TTC549 (cell line): ENCODE measurements around the gene ZNF408.

Experiments
- FAIRE-seq: peaks from 2 replicates; lab custom pipeline; 2012; peaks lifted over from hg19 to GRCh38; lab: Jason Lieb, UNC

ZNF408 gene

DNA sequence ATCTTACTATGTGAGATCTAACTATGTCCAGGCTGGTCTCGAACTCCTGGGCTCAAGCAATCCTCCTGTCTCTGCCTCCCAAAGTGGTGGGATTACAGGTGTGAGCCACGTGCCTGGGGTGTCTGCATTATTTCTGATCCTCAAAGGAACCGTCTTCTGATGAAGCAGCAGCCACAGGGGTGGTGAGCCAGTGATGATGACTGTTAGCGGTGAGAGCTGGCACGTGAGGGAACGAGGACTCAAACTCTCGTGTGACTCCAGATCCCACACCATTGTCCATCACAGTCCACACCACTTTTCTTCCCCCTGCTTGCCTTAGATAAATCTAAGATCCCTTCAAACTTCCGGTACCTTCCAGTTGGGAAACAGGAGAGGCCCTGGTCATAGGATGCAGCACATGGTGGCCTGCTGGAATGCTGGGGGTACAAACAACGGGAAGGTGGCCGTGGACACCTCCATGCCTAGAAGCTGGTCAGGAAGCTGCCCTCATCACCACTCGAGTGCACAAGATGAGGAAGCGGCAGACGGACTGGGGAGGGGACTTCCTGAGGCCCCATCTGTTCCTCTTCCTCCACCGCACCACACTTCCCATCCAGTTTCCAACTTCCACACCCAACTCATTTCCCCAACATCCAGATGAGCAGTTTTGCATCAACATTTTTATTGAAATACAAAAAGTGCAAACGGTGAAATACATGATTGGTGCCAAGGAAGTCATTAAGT lies 24.2 kb upstream of the ZNF408 start:
- FAIRE-seq = no peak

GRCh38 chr11:46677169-46677568 lies 23.7 kb upstream of the ZNF408 start:
- FAIRE-seq = no peak

DNA sequence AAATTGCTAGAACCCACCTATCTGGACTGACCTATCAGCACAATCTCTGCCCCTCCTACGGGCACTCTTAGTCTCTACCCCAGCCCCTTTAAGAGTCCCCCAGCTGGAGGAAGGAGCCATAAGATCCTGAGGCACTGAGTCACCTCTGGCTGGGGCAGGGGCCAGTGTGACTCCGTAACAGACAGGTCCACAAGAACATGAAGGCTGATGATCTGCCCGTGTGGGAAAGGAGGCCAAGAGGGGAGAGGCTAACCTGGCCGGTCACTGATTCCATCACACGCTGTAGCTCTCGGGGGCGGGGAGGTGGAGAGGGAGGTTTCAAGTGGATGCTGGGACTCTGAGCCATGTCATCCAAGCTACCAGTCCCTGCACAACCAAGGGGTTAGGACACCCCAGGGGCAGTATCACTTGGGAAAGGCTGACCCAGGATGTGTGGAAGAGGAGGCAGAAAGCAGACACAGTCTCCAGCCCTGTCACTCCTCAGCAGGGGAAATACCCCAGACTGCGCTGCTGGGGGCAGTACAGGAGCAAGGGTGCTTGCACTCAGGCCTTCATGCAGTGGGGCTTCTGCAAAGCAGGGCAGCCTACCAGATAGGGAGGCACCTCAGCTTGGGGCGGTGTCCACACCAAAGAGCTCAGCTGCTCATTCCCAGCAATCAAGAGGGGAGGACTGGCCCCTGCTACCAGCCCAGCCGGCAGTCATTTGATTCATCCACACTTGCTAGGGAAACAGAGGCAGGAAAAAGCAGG lies 22.7 kb upstream of the ZNF408 start:
- no peak for FAIRE-seq

GRCh38 chr11:46678741-46679130 lies 22.1 kb upstream of the ZNF408 start:
- no peak for FAIRE-seq

DNA sequence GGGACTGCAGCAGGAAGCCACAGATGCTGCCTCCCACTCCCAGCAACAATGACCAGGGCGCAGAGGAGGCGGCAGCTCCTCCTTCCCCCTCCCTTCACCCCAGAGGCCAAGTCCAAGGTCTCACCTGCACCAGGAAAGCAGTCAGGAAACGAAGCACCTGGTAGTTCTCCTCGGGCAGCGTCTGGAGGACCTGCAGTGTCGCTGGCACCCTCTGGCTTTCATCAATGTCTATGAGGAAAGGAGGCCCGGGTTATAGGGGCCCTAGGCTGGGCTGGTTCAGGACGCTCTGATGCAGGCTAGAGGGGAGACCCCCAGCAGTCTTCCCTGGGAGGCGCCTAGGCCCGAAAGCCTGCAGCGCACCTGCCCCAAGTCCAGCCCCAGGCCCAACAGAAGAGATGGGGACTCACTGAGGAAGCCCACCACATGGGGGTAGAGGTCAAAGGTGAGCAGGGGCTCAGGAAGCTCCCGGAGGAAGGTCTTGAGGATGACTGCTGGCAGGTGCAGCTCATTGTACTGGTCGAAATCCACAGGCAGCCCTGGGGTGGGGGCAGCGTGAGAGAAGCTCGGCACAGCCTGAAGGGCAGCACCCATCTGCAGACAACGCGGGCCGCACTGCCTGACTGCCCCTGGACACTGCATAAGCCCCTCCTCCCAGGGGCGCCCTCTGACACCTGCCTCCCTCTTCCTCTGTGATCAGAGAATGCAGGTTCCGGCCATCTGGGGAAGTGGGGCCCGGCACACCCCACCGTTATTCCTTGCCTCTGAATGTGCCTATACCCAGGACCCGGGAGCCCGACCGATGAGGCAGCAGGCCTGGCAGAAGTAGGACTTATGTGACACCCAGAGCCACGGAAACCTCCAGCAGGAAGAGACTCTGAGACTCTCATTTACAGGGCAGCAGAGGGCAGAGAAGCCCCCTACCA lies 21.3 kb upstream of the ZNF408 start:
- FAIRE-seq = no peak

GRCh38 chr11:46680164-46680760 lies 20.6 kb upstream of the ZNF408 start:
- FAIRE-seq = no peak

DNA sequence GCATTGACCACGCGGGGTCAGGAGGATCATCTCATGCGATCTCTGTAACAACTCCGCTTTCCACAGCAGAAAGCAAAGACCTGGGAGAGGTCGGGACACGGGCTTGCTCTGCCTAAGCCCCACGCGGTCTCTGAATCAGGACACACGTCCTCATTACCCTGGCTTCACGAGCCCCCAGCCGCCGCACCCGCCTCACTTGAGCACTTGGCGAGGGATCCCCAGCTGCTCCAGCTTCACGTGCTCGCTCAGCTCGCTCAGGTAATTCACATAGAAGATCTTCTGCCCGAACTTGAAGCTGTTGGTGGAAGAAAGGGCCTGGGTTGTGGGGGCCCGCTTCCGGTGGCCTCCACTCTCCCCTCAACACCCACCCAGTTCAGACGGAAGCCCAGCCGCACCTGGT lies 20.0 kb upstream of the ZNF408 start:
- FAIRE-seq = no peak

GRCh38 chr11:46681814-46682213 lies 19.0 kb upstream of the ZNF408 start:
- no peak for FAIRE-seq

GRCh38 chr11:46682773-46683752 lies 17.8 kb upstream of the ZNF408 start:
- FAIRE-seq = no peak

DNA sequence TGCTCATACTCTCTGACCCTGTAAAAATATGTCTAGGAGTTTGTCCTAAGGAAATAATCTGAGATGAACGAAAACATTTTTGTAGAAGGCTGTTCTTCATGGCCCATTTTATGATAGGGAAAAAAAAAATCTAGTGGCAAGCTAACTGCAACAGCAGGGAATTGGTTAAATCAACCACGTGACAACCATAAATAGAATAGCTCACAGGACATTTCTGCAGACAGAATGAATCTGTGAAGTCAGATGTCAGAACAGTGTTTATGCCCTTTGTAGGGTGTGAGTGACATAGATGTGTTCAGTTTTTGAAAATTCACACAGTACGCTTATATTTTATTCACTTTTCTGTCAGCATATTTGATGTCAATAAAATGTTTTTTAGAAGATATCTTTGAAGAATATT lies 16.5 kb upstream of the ZNF408 start:
- FAIRE-seq = no peak

- no peak for FAIRE-seq
Measured at GRCh38 chr11:46686886-46687795, 13.7 kb upstream of the ZNF408 start.

DNA sequence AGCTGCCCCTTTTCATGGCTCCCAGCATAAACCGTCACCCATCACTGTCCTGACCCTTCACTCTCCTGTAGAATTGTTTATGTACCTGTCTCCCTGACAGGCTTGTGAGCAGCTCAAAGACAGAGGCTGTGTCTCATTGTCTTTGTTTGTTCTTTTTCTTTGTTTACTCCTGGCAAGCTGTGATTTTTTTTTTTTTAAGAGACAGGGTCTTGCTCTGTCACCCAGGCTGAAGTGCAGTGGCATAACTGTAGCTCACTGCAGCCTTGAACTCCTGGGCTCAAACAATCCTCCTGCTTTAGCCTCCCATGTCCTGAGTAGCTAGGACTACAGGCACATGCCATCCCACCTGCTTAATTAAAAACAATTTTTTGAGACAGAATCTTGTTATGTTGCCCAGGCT lies 10.1 kb upstream of the ZNF408 start:
- no peak for FAIRE-seq

GRCh38 chr11:46692450-46692849 lies 8.4 kb upstream of the ZNF408 start:
- FAIRE-seq = no peak

- FAIRE-seq = no peak
Measured at GRCh38 chr11:46693597-46694012, 7.2 kb upstream of the ZNF408 start.

DNA sequence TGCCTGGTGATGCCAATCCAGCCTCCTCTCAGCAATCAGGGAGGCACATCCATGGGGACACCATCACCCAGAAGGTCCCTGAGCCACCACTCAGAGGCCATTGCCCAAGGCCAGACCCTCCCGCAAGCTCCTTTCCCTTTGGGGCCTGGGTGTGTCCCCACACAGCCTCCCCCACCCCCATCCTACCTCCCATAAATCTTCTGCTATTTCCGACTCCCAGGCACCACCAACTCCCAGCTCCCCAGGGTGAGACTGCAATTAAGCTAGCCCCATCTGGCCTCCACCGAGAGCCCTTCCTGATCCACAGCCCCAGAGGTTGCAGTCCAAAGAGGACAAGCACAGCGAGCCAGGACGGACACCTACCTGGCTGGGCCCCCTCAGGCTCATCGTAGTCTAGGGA lies 6.8 kb upstream of the ZNF408 start:
- FAIRE-seq = no peak

- no peak for FAIRE-seq
Measured at GRCh38 chr11:46694607-46695006, 6.2 kb upstream of the ZNF408 start.

GRCh38 chr11:46695345-46696211 lies 5.3 kb upstream of the ZNF408 start:
- no peak for FAIRE-seq

DNA sequence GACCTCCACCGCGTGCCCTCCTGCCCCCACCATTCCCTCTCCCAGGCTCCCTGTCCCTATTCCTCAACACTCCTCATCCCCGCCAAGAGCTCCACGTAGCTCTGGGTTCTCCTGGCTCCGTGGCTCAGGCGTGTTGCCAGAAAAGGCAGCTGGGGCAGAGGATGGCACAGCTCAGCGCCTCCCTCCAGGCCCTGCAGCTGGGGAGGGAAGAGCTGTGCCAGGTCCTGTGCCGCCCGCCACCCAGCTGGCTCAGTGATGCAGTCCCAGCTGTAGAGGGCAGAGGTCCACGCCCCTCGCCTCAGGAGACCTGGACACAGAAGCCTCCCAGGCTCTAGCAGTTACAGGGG lies 4.6 kb upstream of the ZNF408 start:
- FAIRE-seq = no peak

- FAIRE-seq = no peak
Measured at GRCh38 chr11:46697303-46697702, 3.5 kb upstream of the ZNF408 start.
